Type B pancreatic cell (in vitro differentiated cells): ENCODE data around the gene ILRUN. TPM values are rescaled to one million over a fixed set of nuclear protein-coding genes. Genes with fewer than 3 reads are reported as not detected.
A peak's percentile ranks its signal among the peaks of the same experiment; 100 is the strongest.
"Not testable (repeated sequence)": the region's sequence is repeated elsewhere in the genome, so short reads cannot be mapped to it uniquely, and the experiment has no call there.

Experiments used
- DNase-seq: peaks from one replicate; pipeline ENCODE4 v3.0.0; 2021; ENCODE audit warnings: mixed read lengths; ENCODE audit not compliant: unreplicated experiment; ENCODE audit errors: extremely low spot score
- H3K27ac Mint-ChIP-seq: 2 replicates; pipeline ENCODE4 v1.8.0; 2021; ENCODE audit warnings: mild to moderate bottlenecking, mixed read lengths
- H3K27me3 Mint-ChIP-seq: 2 replicates; pipeline ENCODE4 v1.8.0; 2021; ENCODE audit warnings: mixed read lengths
- H3K36me3 Mint-ChIP-seq: 2 replicates; pipeline ENCODE4 v1.8.0; 2021; ENCODE audit warnings: mixed read lengths
- H3K4me1 Mint-ChIP-seq: one replicate; pipeline ENCODE4 v1.8.0; 2021; ENCODE audit warnings: mixed read lengths; ENCODE audit not compliant: unreplicated experiment
- H3K4me3 Mint-ChIP-seq: 2 replicates; pipeline ENCODE4 v1.8.0; 2021; ENCODE audit warnings: mild to moderate bottlenecking, mixed read lengths
- H3K9me3 Mint-ChIP-seq: 2 replicates; pipeline ENCODE4 v1.8.0; 2021; ENCODE audit warnings: mixed read lengths
- CTCF ChIP-seq: fragments of 200-600 bp; sonication (generic); conservative IDR thresholded peaks from 2 replicates; pipeline ENCODE4 v1.5.0; 2021; ENCODE audit warnings: antibody characterized with exemption, mild to moderate bottlenecking
- total RNA-seq: library from RNA; stranded (reverse); gene quantifications from 2 replicates; pipeline ENCODE4 v1.2.1, GENCODE V29; 2021; ENCODE audit warnings: low replicate concordance

Gene ILRUN
- total RNA-seq, 1 donor from 2014 or later, result 60.3 TPM

- Mint-ChIP-seq H3K9me3 (no peaks in the 10 kb centered on the region), H3K4me1 (peaks cover 14% of the 10 kb centered on the region), H3K36me3 (no peaks in the 10 kb centered on the region), H3K27ac (peak overlapping the region; percentile 4), H3K4me3 (no peak overlapping the region), H3K27me3 (no peaks in the 10 kb centered on the region)
- TF ChIP-seq CTCF, result no peak
- DNase-seq, result no peak
Measured at GRCh38 chr6:34674268-34674639, 22.3 kb downstream of the ILRUN start.

GRCh38 chr6:34673064-34673463 is 23.5 kb downstream of the ILRUN start:
- Mint-ChIP-seq H3K27ac (peak overlapping the region; percentile 21), H3K4me3 (no peak overlapping the region)
- no peak for DNase-seq

GRCh38 chr6:34672657-34673043 is 23.9 kb downstream of the ILRUN start:
- DNase-seq, result no peak
- Mint-ChIP-seq H3K4me3 (no peak overlapping the region), H3K27me3 (no peaks in the 10 kb centered on the region), H3K36me3 (no peaks in the 10 kb centered on the region), H3K9me3 (no peaks in the 10 kb centered on the region), H3K4me1 (peaks cover 19% of the 10 kb centered on the region), H3K27ac (peak overlapping the region; percentile 21)
- no peak for TF ChIP-seq CTCF

More at GRCh38 chr6:34673064-34673463, 23.5 kb downstream of the ILRUN start:
- TF ChIP-seq CTCF, result no peak
- no peaks in the 10 kb centered on the region for H3K27me3 Mint-ChIP-seq
- no peaks in the 10 kb centered on the region for H3K36me3 Mint-ChIP-seq
- H3K4me1 Mint-ChIP-seq, result peaks cover 17% of the 10 kb centered on the region
- no peaks in the 10 kb centered on the region for H3K9me3 Mint-ChIP-seq

- no peaks in the 10 kb centered on the region for H3K9me3 Mint-ChIP-seq
- H3K4me1 Mint-ChIP-seq, result peaks cover 19% of the 10 kb centered on the region
- no peak overlapping the region for H3K4me3 Mint-ChIP-seq
- no peaks in the 10 kb centered on the region for H3K36me3 Mint-ChIP-seq
- H3K27me3 Mint-ChIP-seq, result no peaks in the 10 kb centered on the region
- TF ChIP-seq CTCF, result no peak
- no peak for DNase-seq
- peak overlapping the region; percentile 82 for H3K27ac Mint-ChIP-seq
Measured at GRCh38 chr6:34671801-34672656, 24.5 kb downstream of the ILRUN start.

GRCh38 chr6:34671367-34671766 is 25.2 kb downstream of the ILRUN start:
- TF ChIP-seq CTCF, result no peak
- DNase-seq, result no peak
- Mint-ChIP-seq H3K4me1 (peaks cover 26% of the 10 kb centered on the region), H3K27ac (peak overlapping the region; percentile 82), H3K36me3 (no peaks in the 10 kb centered on the region), H3K9me3 (no peaks in the 10 kb centered on the region), H3K4me3 (no peak overlapping the region), H3K27me3 (no peaks in the 10 kb centered on the region)

- not testable (repeated sequence) for H3K36me3 Mint-ChIP-seq, DNase-seq, H3K27me3 Mint-ChIP-seq, H3K9me3 Mint-ChIP-seq, H3K4me3 Mint-ChIP-seq, H3K27ac Mint-ChIP-seq
- peaks cover 40% of the 10 kb centered on the region for H3K4me1 Mint-ChIP-seq
Measured at GRCh38 chr6:34668799-34669198, 27.8 kb downstream of the ILRUN start.
